Testis (tissue), 3 donors: ENCODE data around the gene LPAR1. TPM values are rescaled to one million over a fixed set of nuclear protein-coding genes. Genes with fewer than 3 reads are reported as not detected.
"Not testable (repeated sequence)": the region's sequence is repeated elsewhere in the genome, so short reads cannot be mapped to it uniquely, and the experiment has no call there.

Experiments
- DNase-seq: peaks from one replicate; pipeline ENCODE4 v3.0.0-alpha.2; 2019
- H3K27ac ChIP-seq, 2 donors: fragments of 200-600 bp; sonication (generic); one replicate each; pipeline ENCODE4 v1.5.1; 2019
- H3K27me3 ChIP-seq: fragments of 200-600 bp; sonication (generic); one replicate; pipeline ENCODE4 v1.5.1; 2019
- H3K36me3 ChIP-seq: fragments of 200-600 bp; sonication (generic); one replicate; pipeline ENCODE4 v1.5.1; 2017; ENCODE audit warnings: low read depth; ENCODE audit errors: missing control alignments
- H3K4me1 ChIP-seq: fragments of 200-600 bp; sonication (generic); one replicate; pipeline ENCODE4 v1.5.1; 2019
- H3K4me3 ChIP-seq, 2 donors: fragments of 200-600 bp; sonication (generic); one replicate each; pipeline ENCODE4 v1.5.1; 2017 to 2019
- H3K9me3 ChIP-seq: fragments of 200-600 bp; sonication (generic); one replicate; pipeline ENCODE4 v1.5.1; 2017
- POLR2A ChIP-seq: fragments of 450-650 bp; IDR thresholded peaks from one replicate; pipeline ENCODE4 v1.6.1; 2017; ENCODE audit warnings: antibody characterized with exemption, mild to moderate bottlenecking, moderate library complexity
- WGBS, 2 donors: methylation state at CpG; one replicate each; pipeline ENCODE4 v1.1.5; 2018; 5-methylcytosine and 5-hydroxymethylcytosine counted together
- intact Hi-C: fragments of 100-400 bp; cut with DNase I; formaldehyde crosslinking; loops from one replicate; pipeline ENCODE4 v1.15.1; 2023; ENCODE audit warnings: low total_unique reads
- polyA plus RNA-seq: library from polyadenylated mRNA; stranded (reverse); fragments of 350-450 nt; fragmentation: Illumina TruSeq; extraction: RNeasy Lipid Tissue Mini Kit (QIAGEN cat#74804); gene quantifications from one replicate; pipeline ENCODE4 v1.2.3, GENCODE V29; 2014; ENCODE audit warnings: low read depth, low replicate concordance; ENCODE audit not compliant: insufficient read depth
- total RNA-seq, 2 donors: library from RNA; depleted of rRNA; stranded (reverse); fragments of >200 nt; gene quantifications; one replicate each; pipeline ENCODE4 v1.2.3, GENCODE V29; 2016
- TF ChIP-seq, protein P1 (sequence below), 3 experiments: fragments of 450-650 bp in 2 of 3; fragments of 200-600 bp in 1 of 3; sonication (generic) in 1 of 3; IDR thresholded peaks; one replicate each; pipeline ENCODE4 v1.5.1; 2016 to 2019; ENCODE audit warnings: antibody characterized with exemption in 3 of 3, mild to moderate bottlenecking in 2 of 3, moderate library complexity in 1 of 3

The LPAR1 gene
- total and polyA plus RNA-seq, 3 donors from 2014 or later: 13.1 to 23.9 (median 19.5) TPM

DNA sequence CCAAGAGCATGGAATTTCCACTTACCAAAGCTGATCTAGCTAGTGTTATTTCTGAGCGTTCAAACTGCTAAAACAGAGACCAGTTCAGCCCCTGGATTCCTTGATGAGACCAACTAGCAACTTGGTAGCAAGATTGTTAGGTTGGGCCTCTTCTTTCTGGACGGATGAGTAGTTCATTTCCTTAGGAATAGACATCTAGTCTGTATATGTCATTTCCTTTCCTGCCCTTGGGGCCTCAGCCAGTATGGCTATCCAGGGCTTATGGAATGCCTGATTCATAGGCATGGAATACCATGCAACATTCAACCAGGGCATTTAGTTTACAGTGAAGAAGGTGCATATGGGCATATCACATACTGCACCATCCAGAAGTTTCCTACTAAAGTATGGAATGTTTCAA lies 14.5 kb upstream of the LPAR1 start:
- no peaks in the 10 kb centered on the region for H3K4me1 ChIP-seq
- intact Hi-C loops: no loop called here

GRCh38 chr9:111051400-111051799 lies 13.1 kb upstream of the LPAR1 start:
- intact Hi-C loops: no loop called here
- H3K9me3 ChIP-seq: no peaks in the 10 kb centered on the region
- no peak for TF ChIP-seq POLR2A
- TF ChIP-seq, protein P1, sequence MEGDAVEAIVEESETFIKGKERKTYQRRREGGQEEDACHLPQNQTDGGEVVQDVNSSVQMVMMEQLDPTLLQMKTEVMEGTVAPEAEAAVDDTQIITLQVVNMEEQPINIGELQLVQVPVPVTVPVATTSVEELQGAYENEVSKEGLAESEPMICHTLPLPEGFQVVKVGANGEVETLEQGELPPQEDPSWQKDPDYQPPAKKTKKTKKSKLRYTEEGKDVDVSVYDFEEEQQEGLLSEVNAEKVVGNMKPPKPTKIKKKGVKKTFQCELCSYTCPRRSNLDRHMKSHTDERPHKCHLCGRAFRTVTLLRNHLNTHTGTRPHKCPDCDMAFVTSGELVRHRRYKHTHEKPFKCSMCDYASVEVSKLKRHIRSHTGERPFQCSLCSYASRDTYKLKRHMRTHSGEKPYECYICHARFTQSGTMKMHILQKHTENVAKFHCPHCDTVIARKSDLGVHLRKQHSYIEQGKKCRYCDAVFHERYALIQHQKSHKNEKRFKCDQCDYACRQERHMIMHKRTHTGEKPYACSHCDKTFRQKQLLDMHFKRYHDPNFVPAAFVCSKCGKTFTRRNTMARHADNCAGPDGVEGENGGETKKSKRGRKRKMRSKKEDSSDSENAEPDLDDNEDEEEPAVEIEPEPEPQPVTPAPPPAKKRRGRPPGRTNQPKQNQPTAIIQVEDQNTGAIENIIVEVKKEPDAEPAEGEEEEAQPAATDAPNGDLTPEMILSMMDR (IDR thresholded peaks at IDR 0.05): no peak
- H3K27ac ChIP-seq: no peak overlapping the region
- no peaks in the 10 kb centered on the region for H3K36me3 ChIP-seq
- no peak overlapping the region for H3K4me3 ChIP-seq
- DNase-seq: no peak
- 84 to 85% methylated on average over 3 of the region's 3 CpGs for WGBS, 2 donors
- H3K27me3 ChIP-seq: no peaks in the 10 kb centered on the region
- H3K4me1 ChIP-seq: no peaks in the 10 kb centered on the region

More for the DNA sequence above, 14.5 kb upstream of the LPAR1 start:
- no peak overlapping the region for H3K4me3 ChIP-seq
- H3K36me3 ChIP-seq: no peaks in the 10 kb centered on the region
- H3K9me3 ChIP-seq: no peaks in the 10 kb centered on the region
- no peak overlapping the region for H3K27ac ChIP-seq
- WGBS, 2 donors: 79 to 93% methylated on average over 2 of the region's 2 CpGs
- no peaks in the 10 kb centered on the region for H3K27me3 ChIP-seq
- TF ChIP-seq, protein P1 (IDR thresholded peaks at IDR 0.05): no peak
- TF ChIP-seq POLR2A: no peak
- DNase-seq: no peak

GRCh38 chr9:111050819-111051218 lies 12.5 kb upstream of the LPAR1 start:
- Histone ChIP-seq H3K9me3 (no peaks in the 10 kb centered on the region), H3K27ac (no peak overlapping the region), H3K4me3 (no peak overlapping the region), H3K36me3 (no peaks in the 10 kb centered on the region), H3K27me3 (no peaks in the 10 kb centered on the region), H3K4me1 (no peaks in the 10 kb centered on the region)
- TF ChIP-seq POLR2A: no peak
- TF ChIP-seq, protein P1 (IDR thresholded peaks at IDR 0.05): no peak
- DNase-seq: no peak
- intact Hi-C loops: no loop called here

- H3K9me3 ChIP-seq, H3K4me1 ChIP-seq, DNase-seq, intact Hi-C loops, H3K36me3 ChIP-seq, H3K27me3 ChIP-seq, H3K27ac ChIP-seq, H3K4me3 ChIP-seq: not testable (repeated sequence)
- WGBS, 2 donors: 95 to 97% methylated on average over 2 of the region's 2 CpGs
These were observed 9.0 kb upstream of the LPAR1 start for GRCh38 chr9:111047287-111047686.

DNA sequence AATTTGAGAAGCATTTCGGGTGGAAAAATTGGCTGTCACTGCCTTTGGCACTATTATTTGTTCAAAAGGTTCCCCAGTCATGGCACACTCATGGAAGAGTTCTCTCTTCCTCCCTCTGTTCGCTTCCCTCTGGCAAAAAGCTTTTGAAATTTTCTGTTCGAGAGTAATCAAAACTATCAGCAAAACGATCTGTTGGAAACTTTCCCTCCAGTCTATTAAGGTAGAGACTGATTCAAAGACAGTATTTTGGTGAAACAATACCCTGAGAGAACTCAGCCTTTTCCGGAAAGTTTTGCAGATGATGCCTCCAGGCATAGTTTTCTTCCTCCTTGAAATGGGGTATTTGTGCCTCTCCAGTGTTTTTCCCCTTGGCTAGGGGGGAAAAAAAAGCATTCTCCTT lies 3.6 kb upstream of the LPAR1 start:
- DNase-seq: no peak
- Histone ChIP-seq H3K27ac (no peak overlapping the region), H3K9me3 (no peaks in the 10 kb centered on the region), H3K27me3 (no peaks in the 10 kb centered on the region), H3K4me3 (no peak overlapping the region), H3K36me3 (no peaks in the 10 kb centered on the region), H3K4me1 (peaks cover 6% of the 10 kb centered on the region)
- intact Hi-C loops: no loop called here
- 63 to 70% methylated on average over 5 of the region's 5 CpGs for WGBS, 2 donors
- TF ChIP-seq POLR2A: no peak
- TF ChIP-seq, protein P1 (IDR thresholded peaks at IDR 0.05): no peak
